Measurements from ENCODE around the gene NLK. TPM values are rescaled to one million over a fixed set of nuclear protein-coding genes. Genes with fewer than 3 reads are reported as not detected.

The NLK gene
- total RNA-seq = 22.6 TPM
- long read RNA-seq, full-length matches to known transcripts = 27 of 35 reads
- long read RNA-seq, partial matches to known transcripts = 1 of 35 reads
- long read RNA-seq, other reads (novel, unspliced or antisense) = 7 of 35 reads

GRCh38 chr17:28042657-28042720 lies at the start of gene NLK:
NLK (plus strand) TSS chr17:28042677; CDS start chr17:28042874, 197 bp downstream.
- Histone ChIP-seq H3K9me3 (no peaks in the 10 kb centered on the region), H3K4me3 (peak within 1 kb of the TSS; percentile 78), H3K36me3 (no peaks in the 10 kb centered on the region), H3K27ac (peak within 1 kb of the TSS; percentile 90), H3K27me3 (no peaks in the 10 kb centered on the region), H3K4me1 (peaks cover 32% of the 10 kb centered on the region)
- ATAC-seq = no peak
- intact Hi-C loops (cut with DNase I) = no loop called here
- no peak for DNase-seq
- no peak for TF ChIP-seq CTCF (IDR thresholded peaks at IDR 0.05)

- H3K9me3 ChIP-seq = no peaks in the 10 kb centered on the region
- intact Hi-C loops (cut with DNase I) = no loop called here
- ATAC-seq (no peak), DNase-seq (no peak)
- no peak overlapping the region for H3K4me3 ChIP-seq
- no peaks in the 10 kb centered on the region for H3K4me1 ChIP-seq
- no peaks in the 10 kb centered on the region for H3K27me3 ChIP-seq
- TF ChIP-seq CTCF (IDR thresholded peaks at IDR 0.05) = no peak
- no peaks in the 10 kb centered on the region for H3K36me3 ChIP-seq
- H3K27ac ChIP-seq = no peak overlapping the region
Observed at GRCh38 chr17:27993161-27993695, 49.2 kb upstream of the NLK start.

GRCh38 chr17:27993723-27994310 lies 48.7 kb upstream of the NLK start:
- H3K4me3 ChIP-seq = no peak overlapping the region
- H3K27ac ChIP-seq = no peak overlapping the region
- H3K4me1 ChIP-seq = no peaks in the 10 kb centered on the region
- no peak for ATAC-seq
- intact Hi-C loops (cut with DNase I) = no loop called here
- H3K9me3 ChIP-seq = no peaks in the 10 kb centered on the region
- DNase-seq = no peak
- H3K36me3 ChIP-seq = no peaks in the 10 kb centered on the region
- H3K27me3 ChIP-seq = no peaks in the 10 kb centered on the region
- TF ChIP-seq CTCF (IDR thresholded peaks at IDR 0.05) = no peak

GRCh38 chr17:27994586-27994985 lies 47.9 kb upstream of the NLK start:
- ATAC-seq = no peak
- DNase-seq = no peak
- no peak for TF ChIP-seq CTCF (IDR thresholded peaks at IDR 0.05)
- intact Hi-C loops (cut with DNase I) = no loop called here
- Histone ChIP-seq H3K4me1 (no peaks in the 10 kb centered on the region), H3K27me3 (no peaks in the 10 kb centered on the region), H3K36me3 (no peaks in the 10 kb centered on the region), H3K9me3 (no peaks in the 10 kb centered on the region), H3K27ac (no peak overlapping the region), H3K4me3 (no peak overlapping the region)

- intact Hi-C loops (cut with DNase I) = no loop called here
- H3K4me1 ChIP-seq = no peaks in the 10 kb centered on the region
- no peak for TF ChIP-seq CTCF (IDR thresholded peaks at IDR 0.05)
- no peaks in the 10 kb centered on the region for H3K36me3 ChIP-seq
- no peak for DNase-seq
- ATAC-seq = no peak
- H3K27me3 ChIP-seq = peaks cover 8% of the 10 kb centered on the region
- H3K27ac ChIP-seq = no peak overlapping the region
- no peak overlapping the region for H3K4me3 ChIP-seq
- no peaks in the 10 kb centered on the region for H3K9me3 ChIP-seq
Observed at GRCh38 chr17:27995554-27995953, 46.9 kb upstream of the NLK start.
